HUES64 (cell line): Measurements from ENCODE around the gene PSMD3.

Experiments used
- H3K27ac ChIP-seq: 2 replicates; pipeline ENCODE4 v1.7.0; 2013; ENCODE audit warnings: low read depth, low read length, inconsistent platforms
- H3K27me3 ChIP-seq: 2 replicates; pipeline ENCODE4 v1.6.1; 2013; ENCODE audit warnings: mild to moderate bottlenecking, low read length; ENCODE audit not compliant: insufficient read depth
- H3K36me3 ChIP-seq: 2 replicates; pipeline ENCODE4 v1.6.1; 2013; ENCODE audit warnings: mild to moderate bottlenecking, low read length; ENCODE audit not compliant: insufficient read depth
- H3K4me1 ChIP-seq: 2 replicates; pipeline ENCODE4 v1.6.1; 2013; ENCODE audit warnings: mild to moderate bottlenecking, low read length, moderate library complexity; ENCODE audit not compliant: insufficient read depth
- H3K4me3 ChIP-seq: 2 replicates; pipeline ENCODE4 v1.5.1; 2013; ENCODE audit warnings: mild to moderate bottlenecking, low read length, moderate library complexity
- H3K9ac ChIP-seq: 2 replicates; pipeline ENCODE4 v1.6.1; 2013; ENCODE audit warnings: mild to moderate bottlenecking, low read depth, low read length
- H3K9me3 ChIP-seq: 2 replicates; pipeline ENCODE4 v1.6.1; 2013; ENCODE audit warnings: low read depth, low read length; ENCODE audit not compliant: insufficient read depth
- WGBS: fragments of 150-250, 120-280 bp; methylation state at CpG from one replicate; pipeline ENCODE4 v1.1.7; 2013; ENCODE audit warnings: missing lambda C conversion rate; 5-methylcytosine and 5-hydroxymethylcytosine counted together

PSMD3 gene

GRCh38 chr17:39962642-39963220, 17.9 kb upstream of the PSMD3 start, which contains the start of gene GSDMA:
Gene GSDMA (plus strand): TSS chr17:39963004. CDS start chr17:39965688, 2,684 bp downstream.
- H3K27ac ChIP-seq = no peak within 1 kb of the TSS
- H3K36me3 ChIP-seq = no peaks in the 10 kb centered on the region
- H3K9ac ChIP-seq = no peak within 1 kb of the TSS
- no peaks in the 10 kb centered on the region for H3K27me3 ChIP-seq
- no peak within 1 kb of the TSS for H3K4me3 ChIP-seq
- 91% methylated on average over 6 of the region's 6 CpGs for WGBS
- H3K4me1 ChIP-seq = no peaks in the 10 kb centered on the region
- H3K9me3 ChIP-seq = no peaks in the 10 kb centered on the region

- H3K9me3 ChIP-seq = no peaks in the 10 kb centered on the region
- H3K9ac ChIP-seq = no peak overlapping the region
- no peaks in the 10 kb centered on the region for H3K36me3 ChIP-seq
- H3K27me3 ChIP-seq = no peaks in the 10 kb centered on the region
- no peaks in the 10 kb centered on the region for H3K4me1 ChIP-seq
- H3K27ac ChIP-seq = no peak overlapping the region
- no peak overlapping the region for H3K4me3 ChIP-seq
- 85% methylated on average over 6 of the region's 6 CpGs for WGBS
Observed at GRCh38 chr17:39963829-39964228, 16.8 kb upstream of the PSMD3 start.

GRCh38 chr17:39965017-39965699, 15.4 kb upstream of the PSMD3 start:
- H3K27me3 ChIP-seq = peaks cover under 1% of the 10 kb centered on the region; the same call in 1 of the 2 replicates
- WGBS = 77% methylated on average over 8 of the region's 8 CpGs
- H3K27ac ChIP-seq = no peak overlapping the region
- H3K4me3 ChIP-seq = no peak overlapping the region
- H3K4me1 ChIP-seq = no peaks in the 10 kb centered on the region
- H3K9me3 ChIP-seq = no peaks in the 10 kb centered on the region
- no peak overlapping the region for H3K9ac ChIP-seq
- no peaks in the 10 kb centered on the region for H3K36me3 ChIP-seq

DNA sequence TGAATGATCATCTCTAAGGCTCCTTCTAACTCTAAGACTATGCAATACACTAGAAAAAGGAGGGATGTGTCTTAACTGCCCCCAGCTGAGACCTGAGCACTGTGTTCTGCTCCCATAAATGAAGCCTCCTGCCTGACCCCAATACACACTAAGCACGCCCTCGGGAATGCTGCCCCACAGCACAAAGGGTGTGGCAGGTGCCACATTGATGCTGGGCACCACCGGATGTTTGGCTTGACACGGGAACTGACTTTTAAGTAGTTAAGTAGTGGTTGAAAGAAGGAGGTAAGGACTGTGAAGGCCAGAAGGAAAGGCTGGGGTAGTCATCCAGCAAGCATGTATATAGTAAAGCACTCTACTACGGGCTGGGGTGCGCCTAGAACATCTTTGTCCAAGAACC, 13.8 kb upstream of the PSMD3 start:
- WGBS = 91% methylated on average over 6 of the region's 6 CpGs
- H3K36me3 ChIP-seq = no peaks in the 10 kb centered on the region
- no peaks in the 10 kb centered on the region for H3K9me3 ChIP-seq
- peaks cover 3% of the 10 kb centered on the region; the same call in 1 of the 2 replicates for H3K27me3 ChIP-seq
- H3K27ac ChIP-seq = no peak overlapping the region
- no peak overlapping the region for H3K9ac ChIP-seq
- no peak overlapping the region for H3K4me3 ChIP-seq
- H3K4me1 ChIP-seq = no peaks in the 10 kb centered on the region

DNA sequence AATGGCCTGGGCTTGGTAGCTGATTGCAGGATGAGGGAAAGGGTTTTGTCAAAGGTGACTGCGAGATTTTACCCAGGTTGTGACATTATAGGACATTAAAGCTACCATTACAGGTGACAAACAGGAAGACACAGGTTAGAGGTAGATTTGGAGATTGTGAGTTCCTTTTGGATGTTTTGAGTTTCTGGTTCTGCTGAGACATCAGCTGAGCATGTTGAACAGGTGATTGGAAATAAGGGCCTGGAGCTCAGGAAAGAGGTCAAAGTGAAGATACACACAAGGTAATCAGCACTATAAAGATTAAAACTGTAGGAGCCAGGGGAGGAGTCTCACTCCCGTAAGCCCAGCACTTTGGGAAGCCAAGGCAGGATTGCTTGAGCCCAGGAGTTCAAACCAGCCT, 11.8 kb upstream of the PSMD3 start:
- Histone ChIP-seq H3K9me3 (no peaks in the 10 kb centered on the region), H3K9ac (no peak overlapping the region), H3K4me1 (no peaks in the 10 kb centered on the region), H3K27ac (no peak overlapping the region), H3K36me3 (no peaks in the 10 kb centered on the region), H3K27me3 (peaks cover 3% of the 10 kb centered on the region; the same call in 1 of the 2 replicates), H3K4me3 (no peak overlapping the region)
- WGBS = 84% methylated on average over 2 of the region's 2 CpGs

DNA sequence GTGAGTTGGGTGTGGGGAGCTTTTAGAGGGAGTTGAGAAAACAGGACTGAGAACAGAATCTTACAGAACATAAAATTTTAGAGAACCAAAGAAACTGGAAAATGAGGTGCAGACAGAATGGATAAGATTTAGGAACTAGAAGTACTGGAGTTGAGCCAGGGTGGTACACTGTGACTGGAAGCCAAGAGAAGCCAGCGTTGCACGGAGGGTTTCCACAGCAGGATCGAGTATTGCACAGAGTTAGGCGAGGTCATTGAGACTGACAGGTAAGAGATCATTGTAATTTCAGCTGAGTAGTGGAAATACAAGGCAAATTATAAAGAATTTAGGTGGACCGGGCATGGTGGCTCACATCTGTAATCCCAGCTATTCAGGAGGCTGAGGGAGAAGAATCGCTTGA, 11.2 kb upstream of the PSMD3 start:
- Histone ChIP-seq H3K27me3 (peaks cover 3% of the 10 kb centered on the region; the same call in 1 of the 2 replicates), H3K36me3 (no peaks in the 10 kb centered on the region), H3K4me1 (no peaks in the 10 kb centered on the region), H3K9ac (no peak overlapping the region), H3K27ac (no peak overlapping the region), H3K9me3 (no peaks in the 10 kb centered on the region), H3K4me3 (no peak overlapping the region)
- 93% methylated on average over 6 of the region's 6 CpGs for WGBS

DNA sequence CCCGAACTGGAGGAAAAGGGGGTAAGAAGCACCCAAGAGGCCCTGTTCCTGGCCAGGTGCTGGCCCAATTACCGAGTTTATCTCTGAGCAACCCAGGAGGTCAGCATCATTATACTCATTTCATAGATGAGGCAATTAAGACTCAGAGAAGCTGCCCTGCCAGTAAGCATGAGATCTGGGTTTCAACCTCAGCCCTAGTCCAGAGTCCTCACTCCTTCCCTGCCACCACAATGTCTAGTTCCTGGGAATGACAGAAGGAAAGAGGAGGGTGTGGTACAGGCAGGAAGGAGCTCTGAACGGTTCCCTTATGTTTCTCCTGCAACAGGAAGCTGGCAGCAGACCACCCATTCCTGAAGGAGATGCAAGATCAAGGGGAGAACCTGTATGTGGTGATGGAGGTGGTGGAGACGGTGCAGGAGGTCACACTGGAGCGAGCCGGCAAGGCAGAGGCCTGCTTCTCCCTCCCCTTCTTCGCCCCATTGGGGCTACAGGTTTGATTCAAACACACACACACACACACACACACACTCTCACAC, 10.4 kb upstream of the PSMD3 start:
- Histone ChIP-seq H3K27me3 (peaks cover 3% of the 10 kb centered on the region; the same call in 1 of the 2 replicates), H3K9ac (no peak overlapping the region), H3K36me3 (no peaks in the 10 kb centered on the region), H3K4me1 (no peaks in the 10 kb centered on the region), H3K9me3 (no peaks in the 10 kb centered on the region), H3K4me3 (no peak overlapping the region), H3K27ac (no peak overlapping the region)
- WGBS = 81% methylated on average over 7 of the region's 7 CpGs

GRCh38 chr17:39971076-39971603, 9.5 kb upstream of the PSMD3 start:
- peaks cover 3% of the 10 kb centered on the region; the same call in 1 of the 2 replicates for H3K27me3 ChIP-seq
- H3K4me1 ChIP-seq = no peaks in the 10 kb centered on the region
- WGBS = 96% methylated on average over 4 of the region's 4 CpGs
- H3K9me3 ChIP-seq = no peaks in the 10 kb centered on the region
- H3K9ac ChIP-seq = no peak overlapping the region
- no peaks in the 10 kb centered on the region for H3K36me3 ChIP-seq
- no peak overlapping the region for H3K27ac ChIP-seq
- no peak overlapping the region for H3K4me3 ChIP-seq

GRCh38 chr17:39972271-39972670, 8.3 kb upstream of the PSMD3 start:
- Histone ChIP-seq H3K9ac (no peak overlapping the region), H3K4me3 (no peak overlapping the region), H3K4me1 (no peaks in the 10 kb centered on the region), H3K27ac (no peak overlapping the region), H3K9me3 (no peaks in the 10 kb centered on the region), H3K27me3 (peaks cover 3% of the 10 kb centered on the region; the same call in 1 of the 2 replicates), H3K36me3 (no peaks in the 10 kb centered on the region)
- WGBS = 69% methylated on average over 3 of the region's 3 CpGs

DNA sequence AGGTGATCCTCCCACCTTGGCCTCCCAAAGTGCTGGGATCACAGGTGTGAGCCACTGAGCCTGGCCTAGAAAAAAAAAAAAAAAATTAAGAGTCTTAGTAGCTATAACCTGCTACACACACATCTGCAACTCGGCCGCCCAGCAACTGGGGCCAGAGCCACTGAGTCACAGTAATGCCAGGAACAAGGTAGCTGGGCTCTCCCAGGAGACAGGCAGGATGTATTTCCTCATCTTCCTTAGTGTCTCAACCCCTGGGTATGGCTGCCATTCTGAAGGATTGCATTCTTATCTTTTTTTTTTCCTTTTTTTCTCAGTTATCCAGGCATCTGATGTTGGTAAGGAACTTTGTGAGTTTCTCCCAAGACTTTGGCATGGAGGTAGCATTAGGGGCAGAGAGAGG, 7.1 kb upstream of the PSMD3 start:
- WGBS = 99% methylated on average over 2 of the region's 2 CpGs
- H3K36me3 ChIP-seq = no peaks in the 10 kb centered on the region
- peaks cover 3% of the 10 kb centered on the region; the same call in 1 of the 2 replicates for H3K27me3 ChIP-seq
- H3K9ac ChIP-seq = no peak overlapping the region
- H3K9me3 ChIP-seq = no peaks in the 10 kb centered on the region
- no peak overlapping the region for H3K4me3 ChIP-seq
- H3K4me1 ChIP-seq = no peaks in the 10 kb centered on the region
- H3K27ac ChIP-seq = no peak overlapping the region

DNA sequence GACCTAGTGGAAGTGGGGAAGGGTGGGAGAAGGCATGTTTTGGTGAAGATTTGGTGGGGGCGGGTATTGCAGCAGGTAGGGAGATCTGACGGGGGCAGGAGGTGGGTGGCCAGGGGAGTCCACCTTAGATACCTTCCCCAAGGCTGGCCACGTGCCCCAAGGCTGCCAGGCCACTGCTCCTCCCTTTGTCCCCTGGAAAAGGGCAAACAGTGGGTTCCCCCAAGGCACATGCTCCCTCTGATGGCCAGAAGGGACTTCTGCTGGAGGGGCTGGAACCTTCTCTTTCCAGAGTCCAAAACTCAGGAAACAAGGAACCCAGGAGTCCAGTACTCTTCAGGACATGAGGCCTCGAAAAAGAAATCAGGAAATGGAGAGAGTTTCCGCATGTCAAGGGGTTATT, 6.2 kb upstream of the PSMD3 start:
- no peaks in the 10 kb centered on the region for H3K36me3 ChIP-seq
- no peak overlapping the region for H3K9ac ChIP-seq
- no peaks in the 10 kb centered on the region for H3K9me3 ChIP-seq
- H3K4me1 ChIP-seq = peaks cover 6% of the 10 kb centered on the region
- 90% methylated on average over 5 of the region's 5 CpGs for WGBS
- no peak overlapping the region for H3K27ac ChIP-seq
- H3K27me3 ChIP-seq = peaks cover 3% of the 10 kb centered on the region; the same call in 1 of the 2 replicates
- H3K4me3 ChIP-seq = no peak overlapping the region
